ENCODE data around the gene ZNF587B. TPM values are rescaled to one million over a fixed set of nuclear protein-coding genes. Genes with fewer than 3 reads are reported as not detected.

ZNF587B gene
- total and polyA plus RNA-seq, 9 of the 15 experiments (the other 6 are each of a cell fraction or from before 2014, with no cell fraction given): 7.4 to 37.5 (median 20.8) TPM

- Histone ChIP-seq H3K27ac (ENCODE audit: extremely low read depth, low read depth, low read length) (no peak overlapping the region), H3K27me3 (ENCODE audit: control insufficient read depth in 2 of 2, insufficient read depth in 2 of 2, low read length in 2 of 2) (no peaks in the 10 kb centered on the region), H3K9ac (ENCODE audit: insufficient read depth in 1 of 2, low read depth in 2 of 2, low read length in 2 of 2) (no peak overlapping the region), H3K4me2 (ENCODE audit: insufficient read depth, low read length) (no peak overlapping the region), H3K9me1 (ENCODE audit: control insufficient read depth, insufficient read depth, low read length) (no peaks in the 10 kb centered on the region), H3K9me3 (replicated peaks; ENCODE audit: control insufficient read depth, insufficient read depth, low read depth, low read length) (peaks cover 2% of the 10 kb centered on the region), H3K79me2 (ENCODE audit: control insufficient read depth, insufficient read depth, low read length) (peaks cover 1% of the 10 kb centered on the region; the same call in 1 of the 3 replicates), H3K4me3 (no peak overlapping the region), H2AFZ (ENCODE audit: low read depth, low read length) (no peak overlapping the region), H3K36me3 (ENCODE audit: control insufficient read depth, insufficient read depth, low read length) (peaks cover 15% of the 10 kb centered on the region; the same call in 2 of the 3 replicates), H4K20me1 (replicated peaks; ENCODE audit: control insufficient read depth, insufficient read depth, low read length) (no peaks in the 10 kb centered on the region), H3K4me1 (replicated peaks in 1 of 2; ENCODE audit: control insufficient read depth in 2 of 2, insufficient read depth in 2 of 2, low read length in 2 of 2) (no peaks in the 10 kb centered on the region)
- no TSS peak for BruUV-seq (replicated peaks)
- ATAC-seq (no peak), FAIRE-seq (no peak), DNase-seq (ENCODE audit: extremely low read depth in 1 of 4, low spot score in 3 of 4) (no peak)
- CTCF ChIA-PET (ENCODE audit: low intra/inter-chr PET ratio): interaction anchor here (0.6 kb wide), 1 partner anchor 51 kb away, joined by 3 read pairs; no protein-coding TSS in a partner anchor
- TF ChIP-seq BHLHE40 (IDR thresholded peaks at IDR 0.05; ENCODE audit: low read length) (no peak), HDAC2 (IDR thresholded peaks at IDR 0.05) (no peak), SMARCE1 (IDR thresholded peaks at IDR 0.05) (no peak), POLR3A (IDR thresholded peaks at IDR 0.05; ENCODE audit: borderline replicate concordance, extremely low read depth, insufficient read depth, insufficient read length) (no peak)
- WGBS (ENCODE audit: insufficient coverage, low coverage, missing lambda C conversion rate): 100% methylated on average over 5 of the region's 5 CpGs
- POLR2A ChIA-PET: no interaction called here
- in situ Hi-C loops (cut with MboI) (no loop called here), intact Hi-C loops (cut with micrococcal nuclease) (no loop called here)
Measured at GRCh38 chr19:57786906-57787305, 43.2 kb upstream of the ZNF587B start.

- ATAC-seq (no peak), FAIRE-seq (no peak), DNase-seq (ENCODE audit: extremely low read depth in 1 of 4, low spot score in 3 of 4) (no peak)
- no peaks in the 10 kb centered on the region for H3K27me3 ChIP-seq (ENCODE audit: control insufficient read depth in 2 of 2, insufficient read depth in 2 of 2, low read length in 2 of 2)
- no peaks in the 10 kb centered on the region for H4K20me1 ChIP-seq (replicated peaks; ENCODE audit: control insufficient read depth, insufficient read depth, low read length)
- H3K27ac ChIP-seq (ENCODE audit: extremely low read depth, low read depth, low read length): no peak overlapping the region
- H3K4me2 ChIP-seq (ENCODE audit: insufficient read depth, low read length): no peak overlapping the region
- BruUV-seq (replicated peaks): TSS peak; percentile 10
- intact Hi-C loops (cut with micrococcal nuclease) (no loop called here), in situ Hi-C loops (cut with MboI) (no loop called here)
- no peak overlapping the region for H2AFZ ChIP-seq (ENCODE audit: low read depth, low read length)
- H3K79me2 ChIP-seq (ENCODE audit: control insufficient read depth, insufficient read depth, low read length): no peaks in the 10 kb centered on the region; the same call in 2 of the 3 replicates
- no peak overlapping the region for H3K4me3 ChIP-seq
- peaks cover 21% of the 10 kb centered on the region; the same call in 2 of the 3 replicates for H3K36me3 ChIP-seq (ENCODE audit: control insufficient read depth, insufficient read depth, low read length)
- ChIA-PET POLR2A (no interaction called here), CTCF (ENCODE audit: low intra/inter-chr PET ratio) (interaction anchor here (0.6 kb wide), 1 partner anchor 154 kb away, joined by 3 read pairs; no protein-coding TSS in a partner anchor)
- TF ChIP-seq CEBPG (CRISPR knock-in tag; IDR thresholded peaks at IDR 0.05) (no peak), CEBPG (tag; conservative IDR thresholded peaks at IDR 0.05 in 1 of 2, IDR thresholded peaks at IDR 0.05 in 1 of 2) (peak in 1 of 2 experiments; percentile 13; a peak in 1 of 4 replicates), ZNF143 (CRISPR knock-in tag; IDR thresholded peaks at IDR 0.05) (no peak)
- H3K4me1 ChIP-seq (replicated peaks in 1 of 2; ENCODE audit: control insufficient read depth in 2 of 2, insufficient read depth in 2 of 2, low read length in 2 of 2): no peaks in the 10 kb centered on the region
- H3K9me3 ChIP-seq (replicated peaks; ENCODE audit: control insufficient read depth, insufficient read depth, low read depth, low read length): peaks cover 2% of the 10 kb centered on the region
- no peak overlapping the region for H3K9ac ChIP-seq (ENCODE audit: insufficient read depth in 1 of 2, low read depth in 2 of 2, low read length in 2 of 2)
- no peaks in the 10 kb centered on the region for H3K9me1 ChIP-seq (ENCODE audit: control insufficient read depth, insufficient read depth, low read length)
Measured at GRCh38 chr19:57788114-57788692, 41.9 kb upstream of the ZNF587B start.
